GM18861 (cell line): ENCODE data around the gene PWWP2B.

ENCODE experiments used
- ATAC-seq: cut with Tn5 transposase; IDR thresholded peaks from one replicate; pipeline ENCODE4 v1.9.1; 2021; ENCODE audit not compliant: unreplicated experiment

Gene PWWP2B

DNA sequence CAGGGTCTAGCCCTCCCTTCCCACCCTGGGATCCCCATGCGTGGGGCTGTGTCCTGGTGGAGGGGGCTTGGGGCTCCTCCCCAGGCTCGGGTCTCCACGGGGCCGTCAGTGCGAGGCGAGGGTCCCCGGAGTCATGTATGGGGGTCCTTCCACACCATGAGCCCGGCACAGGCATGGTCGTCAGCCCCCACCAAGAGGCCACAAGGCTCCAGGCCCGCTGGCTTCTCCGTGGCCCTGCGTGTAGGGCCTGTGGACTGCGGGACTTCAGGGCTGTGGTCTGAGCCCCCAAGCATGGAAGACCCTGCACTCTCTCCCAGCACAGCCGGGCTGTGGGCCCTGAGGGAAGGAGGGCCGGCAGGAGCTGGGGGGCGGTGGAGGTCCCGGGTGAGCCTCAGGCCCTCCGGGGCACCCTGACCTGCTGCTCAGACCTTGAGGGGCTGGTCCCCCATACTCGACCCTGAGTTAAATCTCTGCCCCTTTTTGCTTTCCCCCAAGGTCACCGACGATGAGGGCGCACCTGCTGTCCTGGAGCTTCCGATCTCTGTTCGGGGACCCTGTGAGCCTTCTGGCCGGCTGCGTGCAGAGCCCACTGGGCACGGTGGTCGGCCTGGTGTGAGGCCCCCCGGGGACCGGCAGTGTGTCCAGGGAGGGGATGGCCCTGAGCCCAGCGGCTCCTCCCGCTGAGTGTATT, 19.7 kb downstream of the PWWP2B start:
- no peak for ATAC-seq

DNA sequence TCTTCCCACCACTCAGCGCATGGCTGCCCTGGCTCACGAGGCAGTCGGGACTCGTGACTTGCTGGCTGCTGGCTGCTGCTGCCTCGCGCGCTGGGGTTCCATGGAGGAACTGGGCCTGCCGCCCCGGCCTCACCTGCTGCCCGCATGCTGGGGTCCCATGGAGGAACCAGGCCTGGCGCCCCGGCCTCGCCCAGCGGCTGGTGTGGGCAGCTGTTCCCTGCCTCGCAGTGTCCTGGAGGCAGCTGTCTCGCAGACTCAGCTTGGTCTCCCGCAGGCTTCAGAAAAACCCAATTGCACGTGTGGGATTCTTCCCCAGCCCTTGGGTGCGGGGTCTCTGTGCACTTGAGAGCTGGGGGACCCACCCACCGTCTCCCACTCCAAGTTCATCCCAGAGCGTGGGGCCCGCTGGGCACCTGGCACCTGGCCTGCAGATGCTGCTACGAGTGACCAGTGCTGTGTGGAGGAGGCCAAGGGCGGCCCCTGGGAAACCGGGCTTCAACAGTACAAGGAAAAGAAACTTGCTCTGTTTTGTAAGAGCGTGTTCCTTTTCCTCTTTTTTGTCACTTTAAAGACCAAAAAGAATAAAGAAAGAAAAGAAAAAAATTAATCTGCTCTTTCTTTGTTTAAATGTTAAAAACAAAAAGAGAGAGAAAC, 20.4 kb downstream of the PWWP2B start:
- ATAC-seq, result no peak

DNA sequence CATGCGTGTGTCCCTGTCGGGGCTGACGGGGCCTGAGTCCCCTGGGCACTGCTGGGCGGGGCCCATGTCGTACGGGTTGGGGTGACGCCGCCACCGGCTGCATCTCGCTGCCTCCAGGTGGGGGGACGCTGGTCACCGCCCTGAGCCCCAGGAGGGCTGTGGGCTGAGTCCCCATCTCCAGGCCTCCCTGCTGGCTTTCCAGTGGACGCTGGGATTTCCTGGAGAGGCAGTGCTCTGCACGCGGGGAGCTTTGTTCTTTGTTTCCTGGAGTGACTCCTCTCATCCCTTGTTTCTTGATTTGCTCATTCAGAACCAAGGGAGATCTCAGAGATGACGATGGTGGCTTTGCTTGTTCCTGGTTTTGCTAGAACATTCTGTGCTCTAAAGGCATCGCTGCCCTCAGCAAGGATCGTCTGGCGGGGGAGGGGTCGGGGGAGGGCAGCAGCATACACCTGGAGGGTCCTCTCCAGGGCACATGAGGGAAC, 21.0 kb downstream of the PWWP2B start:
- no peak for ATAC-seq

DNA sequence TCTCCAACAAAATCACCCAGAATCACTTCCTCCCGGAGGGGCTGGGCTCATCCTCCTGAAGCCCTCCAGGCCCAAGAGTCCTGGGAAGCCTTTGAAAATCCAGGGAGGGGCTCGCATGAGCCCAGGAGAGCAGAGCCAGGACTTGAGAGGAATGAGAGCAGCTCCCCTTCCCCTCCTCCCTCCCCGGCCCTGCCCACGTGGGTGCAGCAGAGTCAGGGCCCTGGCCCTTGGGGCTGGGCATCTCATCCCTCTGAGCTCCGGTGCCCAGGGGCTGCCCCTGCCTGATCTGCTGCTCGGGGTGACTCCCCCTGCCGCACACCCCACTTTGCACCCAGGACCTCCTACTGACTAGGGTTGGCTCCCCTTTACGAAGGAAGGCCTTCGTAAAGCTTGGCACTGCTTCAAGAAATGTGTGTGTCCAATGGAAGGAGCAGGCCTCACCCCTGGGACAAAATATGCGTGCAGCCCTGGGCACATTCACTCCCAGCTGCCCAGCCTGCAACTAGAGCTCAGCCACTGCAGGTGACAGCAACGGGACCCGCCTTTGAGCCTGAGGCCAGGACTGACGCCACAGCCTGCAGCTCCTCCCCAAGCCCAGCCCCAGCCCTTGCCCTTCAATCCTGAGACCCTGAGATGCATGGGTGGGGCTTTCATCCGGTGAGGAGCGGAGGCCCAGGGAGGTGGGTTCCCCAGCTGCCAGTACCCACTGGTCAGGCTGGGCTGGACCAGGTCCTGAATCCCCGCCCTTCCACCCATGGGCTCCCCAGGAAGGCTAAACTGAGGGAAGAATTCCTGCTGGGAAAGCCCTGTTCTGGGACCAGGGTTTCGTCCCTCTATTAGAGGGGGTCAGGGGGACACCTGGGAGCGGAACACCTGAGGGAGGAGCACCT, 21.8 kb downstream of the PWWP2B start:
- no peak for ATAC-seq

DNA sequence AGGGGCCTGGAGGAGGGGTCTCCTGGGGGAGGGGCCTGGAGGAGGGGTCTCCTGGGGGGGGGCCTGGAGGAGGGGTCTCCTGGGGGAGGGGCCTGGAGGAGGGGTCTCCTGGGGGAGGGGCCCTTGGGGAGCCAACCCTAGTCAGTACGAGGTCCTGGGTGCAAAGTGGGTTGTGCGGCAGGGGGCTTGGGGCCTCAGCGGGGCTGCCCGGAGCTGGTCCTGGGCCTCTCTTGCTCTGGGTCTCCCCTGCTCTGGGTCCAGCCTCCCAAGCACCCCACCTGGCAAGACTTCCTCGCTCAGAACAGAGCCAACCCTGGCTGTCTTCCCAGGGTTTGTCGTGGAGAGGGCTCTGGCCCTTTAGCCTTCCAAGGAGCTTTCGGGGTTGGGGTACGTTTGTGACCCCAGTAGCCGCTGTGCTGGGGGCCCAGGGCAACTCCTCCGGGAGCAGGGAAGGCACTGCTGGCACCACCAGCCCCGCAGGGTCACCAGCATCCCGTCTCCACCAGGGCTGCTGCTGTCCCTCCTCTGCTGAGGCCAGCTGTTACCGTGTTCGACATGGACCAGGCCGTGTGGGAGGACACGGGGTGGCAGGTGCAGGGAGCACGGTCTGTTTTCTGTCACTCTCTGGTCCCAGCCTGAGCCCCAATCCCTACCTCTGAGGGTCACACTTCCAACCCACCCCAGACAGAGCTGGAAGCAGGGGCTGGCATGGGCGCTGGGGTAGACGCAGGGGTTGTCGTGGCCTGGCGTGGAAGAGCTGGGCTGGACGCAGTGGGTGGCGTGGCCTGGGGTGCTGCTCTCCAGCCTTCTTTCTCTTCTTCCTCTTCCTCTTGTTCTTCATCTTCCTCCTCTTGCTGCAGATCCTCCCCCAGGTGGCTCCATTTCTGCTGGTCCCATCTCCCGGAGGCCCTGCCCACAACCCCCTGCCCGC, 22.8 kb downstream of the PWWP2B start:
- no peak for ATAC-seq

DNA sequence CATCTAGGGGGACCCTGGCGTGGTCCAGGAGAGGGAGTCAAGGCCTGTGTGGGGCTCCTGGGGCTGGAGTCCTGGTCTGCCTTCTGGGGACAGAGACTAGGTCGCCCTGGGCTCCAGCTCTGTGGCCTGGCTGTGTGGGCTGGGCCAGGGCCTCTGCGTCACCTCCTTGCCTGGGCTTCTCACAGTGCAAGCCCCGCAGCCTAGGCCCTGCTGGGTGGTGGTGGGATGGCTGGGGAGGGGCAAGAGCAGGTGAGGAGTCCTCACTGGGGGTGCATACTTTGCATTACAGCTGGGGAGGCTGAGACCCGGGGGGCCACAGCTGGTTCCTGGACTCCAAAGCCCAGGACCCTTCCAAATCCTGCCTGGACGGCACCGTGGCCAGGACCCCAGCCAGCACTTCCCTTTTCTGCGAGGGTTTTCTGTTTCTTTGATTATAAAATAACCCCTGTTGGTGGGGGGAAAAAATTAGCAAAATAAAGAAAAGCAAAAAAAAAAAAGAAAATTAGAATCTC, 23.5 kb downstream of the PWWP2B start:
- ATAC-seq, result no peak

DNA sequence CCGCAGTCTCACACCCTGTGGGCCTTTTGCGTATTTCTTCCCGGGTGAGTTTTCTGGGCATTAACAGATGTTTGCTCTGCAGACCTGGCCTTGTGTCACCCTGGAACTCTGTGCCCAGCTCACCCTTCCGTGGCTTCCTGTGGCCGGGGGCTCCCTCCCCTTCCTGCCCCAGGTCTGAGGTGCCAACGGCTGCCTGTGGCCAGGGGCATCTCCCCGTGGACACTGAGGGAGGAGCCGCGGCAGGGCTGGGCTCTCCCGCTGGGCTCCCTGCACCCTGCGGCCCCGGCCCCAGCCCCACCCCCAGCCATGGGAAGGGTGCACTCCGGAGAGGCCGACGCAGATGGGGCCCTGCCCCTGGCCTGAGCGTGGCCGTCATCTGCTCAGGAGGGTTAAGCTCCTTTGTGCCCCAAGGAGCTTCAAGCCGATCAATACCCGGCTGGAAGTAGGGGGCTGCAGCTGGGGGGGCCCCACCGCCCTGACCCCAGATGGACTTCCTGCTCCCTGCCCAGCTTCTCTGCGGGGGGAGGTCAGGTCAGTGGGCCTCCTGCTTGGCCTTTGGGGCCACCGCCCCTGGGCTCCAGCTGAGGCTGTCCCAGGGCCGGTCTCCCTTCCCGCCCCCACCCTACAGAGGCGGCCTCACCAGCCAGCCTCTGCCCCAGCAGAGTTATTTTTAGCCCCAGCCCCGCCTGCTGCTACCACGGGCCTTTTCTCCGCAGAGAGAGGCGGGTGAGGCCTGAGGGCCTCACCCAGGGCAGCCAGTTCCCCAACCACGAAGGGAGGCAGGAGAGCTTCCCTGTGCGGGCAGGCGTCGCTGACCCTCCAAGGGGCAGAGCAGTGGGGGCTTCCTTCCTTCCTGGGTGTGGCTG, 24.2 kb downstream of the PWWP2B start:
- ATAC-seq, result peak; percentile 29

DNA sequence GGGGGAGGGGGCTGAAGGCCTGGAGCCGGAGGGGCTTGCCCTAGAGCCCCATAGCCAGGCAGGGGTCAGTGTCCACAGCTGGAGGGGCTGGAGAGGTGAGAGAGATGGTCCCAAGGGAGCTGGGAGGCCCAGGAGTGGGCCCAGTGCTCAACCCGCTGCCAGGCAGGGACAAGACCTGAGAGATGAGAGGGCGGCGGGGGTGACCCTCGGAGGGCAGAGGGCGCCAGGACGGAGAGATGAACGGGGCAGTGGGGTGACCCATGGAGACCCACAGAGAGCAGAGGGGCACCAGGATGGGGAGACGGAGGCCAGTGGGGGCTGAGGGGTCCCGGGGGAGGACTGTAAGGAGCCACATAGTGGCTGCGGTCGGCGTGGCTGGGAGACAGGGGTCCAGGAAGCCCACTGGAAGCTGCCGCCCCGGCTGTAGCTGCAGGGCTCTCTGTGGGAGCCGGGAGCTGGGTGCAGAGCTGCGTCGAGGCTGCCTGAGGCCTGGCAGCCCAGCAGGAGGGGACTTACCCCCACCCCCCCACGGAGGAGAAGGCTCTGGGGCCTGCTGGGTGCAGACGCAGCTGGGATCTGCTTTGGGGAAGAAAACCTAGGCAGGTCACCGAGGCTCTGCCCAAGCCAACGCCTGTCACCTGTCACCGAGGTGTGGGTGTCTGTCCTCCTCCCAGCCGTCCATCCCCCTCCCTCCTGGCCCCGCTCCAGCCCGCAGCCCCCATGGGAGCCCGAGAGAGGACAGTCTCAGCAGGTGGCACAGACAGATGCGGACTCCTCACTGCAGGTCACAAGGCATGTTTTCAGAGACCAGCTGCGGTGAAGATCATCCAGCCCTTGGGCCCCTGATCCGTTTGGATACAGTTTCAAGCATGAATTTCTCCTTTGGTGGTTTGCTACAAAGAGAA, 25.1 kb downstream of the PWWP2B start:
- ATAC-seq, result peak; percentile 50

DNA sequence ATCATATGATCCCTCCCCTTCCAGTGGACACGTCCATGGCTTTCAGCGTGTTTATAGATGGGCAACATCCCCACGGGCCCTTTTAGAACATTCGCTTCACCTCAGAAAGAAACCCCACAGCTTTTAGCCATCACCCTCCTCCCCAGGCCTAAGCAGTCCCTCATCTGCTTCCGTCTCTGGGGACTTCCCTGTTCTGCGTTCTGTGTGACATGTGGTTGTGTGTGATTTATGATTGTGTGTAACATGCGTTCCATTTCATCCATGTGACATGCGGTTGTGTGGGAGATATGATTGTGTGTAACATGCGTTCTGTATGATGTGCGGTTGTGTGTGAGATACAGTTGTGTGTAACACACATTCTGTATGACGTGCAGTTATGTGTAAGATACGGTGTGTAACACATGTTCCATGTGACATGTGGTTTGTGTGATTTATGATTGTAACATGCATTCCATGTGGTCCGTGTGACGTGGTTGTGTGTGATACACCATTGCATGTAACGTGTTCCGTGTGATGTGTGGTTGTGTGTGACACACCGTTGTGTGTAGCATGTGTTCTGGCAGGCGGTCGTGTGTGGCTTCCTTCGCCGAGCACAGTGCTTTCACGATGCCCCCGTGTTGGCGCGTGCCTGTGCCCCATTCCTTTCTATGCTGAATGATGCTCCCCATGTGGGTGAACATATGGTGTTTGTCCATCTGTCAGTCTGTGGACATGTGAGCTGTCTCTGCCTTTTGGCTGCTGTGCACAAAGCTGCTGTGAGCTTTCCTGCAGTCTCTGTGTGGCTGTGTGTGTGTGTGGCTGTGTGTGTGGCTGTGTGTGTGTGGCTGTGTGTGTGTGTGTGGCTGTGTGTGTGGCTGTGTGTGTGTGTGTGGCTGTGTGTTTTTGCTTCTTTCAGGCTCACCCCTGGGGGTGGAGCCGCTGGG, 26.2 kb downstream of the PWWP2B start:
- peak; percentile 35 for ATAC-seq

DNA sequence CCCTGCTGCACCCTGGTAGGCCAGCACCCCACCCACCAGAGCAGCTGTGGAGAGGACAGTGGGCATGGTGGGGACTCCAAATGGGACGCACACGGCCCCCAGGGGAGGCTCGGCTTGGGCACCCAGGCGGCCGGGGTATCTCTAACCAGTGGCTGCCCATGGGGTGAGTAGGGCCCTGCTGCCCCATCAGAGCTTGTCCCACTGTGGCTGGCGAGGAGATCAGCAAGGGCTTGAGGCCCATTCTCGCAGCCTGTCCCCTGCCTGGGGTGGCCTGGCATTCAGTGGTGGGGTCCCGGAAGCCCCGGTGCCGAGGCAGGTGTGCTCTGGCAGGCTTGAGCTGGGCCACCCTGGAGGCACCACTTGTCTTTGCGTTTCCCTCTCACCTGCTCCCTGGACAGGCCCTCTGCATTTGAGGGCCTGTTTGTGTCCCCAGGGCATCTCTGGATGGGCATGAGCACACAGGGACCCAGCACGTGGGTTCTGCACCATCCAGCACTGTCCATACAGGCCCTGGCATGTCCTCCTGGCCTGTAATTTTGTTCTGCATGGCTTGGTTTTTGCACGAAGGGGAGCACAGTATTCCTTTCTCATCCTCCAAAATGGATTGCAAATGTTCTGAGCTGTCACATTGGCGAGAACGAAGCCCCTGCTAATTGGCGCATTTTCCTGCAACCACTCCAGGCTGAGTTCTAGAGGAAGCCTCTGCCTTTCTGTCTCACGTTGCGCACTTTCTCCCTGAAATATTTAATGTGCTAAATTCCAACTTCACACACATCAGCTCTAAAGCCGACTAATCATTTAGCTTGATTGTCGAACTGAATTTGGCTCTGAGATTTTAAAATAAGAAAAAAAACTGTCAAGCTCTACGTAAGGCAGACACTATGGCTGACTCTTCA, 27.2 kb downstream of the PWWP2B start:
- ATAC-seq, result no peak

DNA sequence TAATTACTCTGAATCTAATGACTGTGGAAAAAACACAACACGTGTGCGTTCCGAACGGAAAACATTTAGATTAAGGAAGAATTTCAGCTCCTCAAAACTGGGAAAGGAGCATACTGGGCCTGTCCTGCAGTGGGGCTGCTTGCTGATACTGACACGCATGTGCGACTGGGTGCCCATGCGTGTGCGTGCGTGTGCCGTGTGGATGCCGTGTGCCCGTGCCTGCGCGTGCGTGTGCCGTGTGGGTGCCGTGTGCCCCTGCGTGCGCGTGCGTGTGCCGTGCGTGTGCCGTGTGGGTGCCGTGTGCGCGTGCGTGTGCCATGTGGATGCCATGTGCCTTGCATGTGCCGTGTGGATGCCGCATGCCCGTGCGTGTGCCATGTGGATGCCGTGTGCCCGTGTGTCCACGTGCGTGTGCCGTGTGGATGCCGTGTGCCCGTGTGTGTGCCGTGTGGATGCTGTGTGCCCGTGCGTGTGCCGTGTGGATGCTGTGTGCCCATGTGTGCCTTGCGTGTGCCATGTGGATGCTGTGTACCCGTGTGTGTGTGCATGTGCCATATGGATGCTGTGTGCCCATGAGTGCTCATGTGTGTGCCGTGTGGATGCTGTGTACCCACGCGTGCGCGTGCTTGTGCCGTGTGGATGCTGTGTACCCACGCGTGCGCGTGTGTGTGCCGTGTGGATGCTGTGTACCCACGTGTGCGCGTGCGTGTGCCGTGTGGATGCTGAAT, 28.2 kb downstream of the PWWP2B start:
- no peak for ATAC-seq

DNA sequence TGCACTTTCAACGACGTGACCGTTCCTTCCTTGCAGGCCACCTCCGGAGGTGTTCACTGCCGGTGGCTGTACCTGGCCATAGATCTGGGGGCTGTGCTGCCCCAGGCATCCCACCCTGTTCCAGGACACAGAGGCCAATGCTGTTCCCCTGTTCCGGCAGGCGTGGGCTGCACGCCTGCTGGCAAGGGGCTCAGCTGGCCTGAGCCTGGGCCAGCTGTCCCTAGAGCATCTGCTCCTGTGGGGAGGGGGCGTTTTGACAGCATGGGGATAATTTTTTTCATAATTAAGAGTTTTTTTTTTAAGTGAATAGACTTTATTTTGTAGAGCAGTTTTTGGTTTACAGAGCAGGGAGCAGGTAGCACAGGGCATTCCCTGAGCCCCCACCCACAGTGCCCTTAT, 28.8 kb downstream of the PWWP2B start:
- ATAC-seq, result no peak

DNA sequence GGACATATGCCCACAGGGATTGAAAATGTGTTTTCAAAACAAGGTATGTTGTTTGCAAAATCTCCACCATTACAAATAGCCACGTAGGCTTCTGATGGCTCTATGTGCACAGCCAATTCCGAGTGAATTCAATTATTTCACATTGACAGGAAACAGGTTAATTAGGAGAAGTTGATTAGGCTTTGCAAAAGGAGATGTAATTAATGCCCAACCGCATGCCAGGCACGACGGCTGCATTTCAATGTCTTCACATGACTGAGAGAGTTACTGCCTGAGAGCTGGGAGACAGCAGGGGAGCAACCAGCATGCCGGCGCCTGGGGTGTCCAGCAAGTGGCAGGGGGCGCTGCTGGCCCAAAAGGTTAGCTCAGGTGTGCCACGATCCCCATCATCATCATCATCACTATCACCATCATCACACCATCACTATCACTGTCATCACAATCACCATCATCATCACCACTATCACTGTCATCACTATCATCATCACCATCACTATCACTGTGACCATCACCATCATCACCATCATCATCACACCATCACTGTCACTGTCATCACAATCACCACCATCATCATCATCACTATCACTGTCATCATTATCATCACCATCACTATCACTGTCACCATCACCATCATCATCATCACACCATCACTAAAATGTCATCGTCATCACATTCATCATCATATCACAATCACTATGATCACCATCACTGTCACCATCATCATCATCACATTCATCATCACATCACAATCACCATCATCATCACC, 30.2 kb downstream of the PWWP2B start:
- ATAC-seq, result no peak

DNA sequence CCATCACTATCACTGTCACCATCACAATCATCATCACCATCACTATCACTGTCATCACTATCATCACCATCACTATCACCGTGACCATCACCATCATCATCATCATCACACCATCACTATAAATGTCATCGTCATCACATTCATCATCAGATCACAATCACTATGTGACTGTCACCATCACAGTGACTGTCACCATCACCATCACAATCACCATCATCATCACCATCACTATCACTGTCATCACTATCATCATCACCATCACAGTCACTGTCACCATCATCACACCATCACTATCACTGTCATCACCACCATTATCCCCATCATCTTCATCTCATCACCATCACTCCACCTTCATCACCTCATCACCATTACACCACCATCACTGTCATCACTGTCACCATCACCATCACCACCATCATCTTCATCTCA, 31.0 kb downstream of the PWWP2B start:
- ATAC-seq, result no peak

DNA sequence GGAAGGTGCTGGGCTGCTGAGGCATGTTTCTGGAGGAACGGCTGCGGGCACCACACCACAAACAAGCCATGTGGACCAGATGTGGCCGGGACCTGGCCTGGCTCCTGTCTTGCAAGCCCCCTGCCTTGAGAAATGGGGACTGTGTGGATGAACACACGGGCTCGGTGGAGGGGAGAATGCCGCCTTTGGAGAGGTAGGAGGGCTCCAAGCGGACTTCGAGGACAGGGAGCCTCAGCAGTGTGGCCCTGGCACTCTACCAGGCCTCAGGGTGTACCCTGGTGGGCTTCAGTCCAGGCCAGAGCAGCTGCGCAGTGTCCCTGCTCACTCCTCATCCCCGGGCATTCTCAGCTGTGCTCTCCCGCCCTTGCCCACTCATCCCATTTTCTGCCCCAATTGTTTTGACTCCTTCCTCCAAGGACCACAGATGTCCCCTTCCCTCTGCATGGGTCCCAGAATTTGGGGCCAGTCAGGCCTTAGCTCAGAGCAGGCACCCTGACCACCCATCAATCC, 31.5 kb downstream of the PWWP2B start:
- ATAC-seq, result no peak
